Loucy (cell line): ENCODE results near the gene CHMP1A.

ENCODE experiments used
- CTCF ChIP-seq: fragments of 200-600 bp; sonication (generic); conservative IDR thresholded peaks from 2 replicates; pipeline ENCODE4 v1.5.1; 2014; ENCODE audit warnings: mild to moderate bottlenecking, antibody characterized with exemption, low read length
- EZH2phosphoT487 ChIP-seq: fragments of 200-600 bp; IDR thresholded peaks from 2 replicates; pipeline ENCODE4 v1.6.1; 2018; ENCODE audit warnings: antibody characterized with exemption, mild to moderate bottlenecking, moderate library complexity, borderline replicate concordance

DNA sequence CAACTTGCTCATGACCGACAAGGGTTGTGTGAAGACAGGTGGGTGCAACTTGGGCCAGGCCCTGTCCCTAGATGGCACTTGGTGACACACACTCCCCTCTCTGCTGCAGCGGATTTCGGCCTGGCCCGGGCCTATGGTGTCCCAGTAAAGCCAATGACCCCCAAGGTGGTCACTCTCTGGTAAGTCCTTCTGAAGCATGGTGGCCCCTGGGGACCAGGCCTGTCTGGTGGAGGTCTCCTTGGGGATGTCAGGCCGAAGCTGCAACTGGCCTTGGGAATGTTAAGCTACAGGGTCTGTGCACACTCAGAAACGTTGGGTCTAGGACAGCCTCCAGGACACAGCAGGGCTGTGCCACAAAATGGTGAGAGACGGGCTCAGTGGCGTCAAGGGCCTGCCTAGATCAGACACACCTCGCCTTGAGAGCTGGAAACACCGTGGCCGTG, 35.8 kb upstream of the CHMP1A start:
- TF ChIP-seq CTCF (no peak), EZH2phosphoT487 (no peak)
